GM19328 (cell line): ENCODE data around the gene SAMM50.
"Not testable (repeated sequence)": the region's sequence is repeated elsewhere in the genome, so short reads cannot be mapped to it uniquely, and the experiment has no call there.

Experiments used
- ATAC-seq: cut with Tn5 transposase; IDR thresholded peaks from one replicate; pipeline ENCODE4 v1.9.1; 2021; ENCODE audit warnings: mild to moderate bottlenecking, moderate library complexity; ENCODE audit not compliant: unreplicated experiment

SAMM50 gene

DNA sequence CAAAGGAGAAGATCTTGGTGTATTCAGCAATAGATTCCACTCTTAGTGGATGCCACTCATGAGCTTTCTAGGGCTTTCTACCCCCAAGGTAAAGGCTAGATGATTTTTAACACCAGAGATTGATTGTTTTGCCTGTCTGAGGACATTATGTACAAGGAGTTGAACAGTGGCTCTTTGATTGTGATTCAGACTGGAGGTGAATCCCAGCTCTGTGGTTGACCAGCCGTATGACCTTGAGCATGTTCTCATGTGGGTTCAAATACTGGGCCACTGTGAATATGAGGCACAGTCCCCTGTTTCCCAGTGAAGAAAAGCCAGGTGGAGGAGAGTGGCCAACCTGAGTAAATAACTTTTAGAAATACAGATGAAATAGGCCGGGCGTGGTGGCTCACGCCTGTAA lies 44.9 kb downstream of the SAMM50 start:
- ATAC-seq = no peak

- no peak for ATAC-seq
These were observed 46.3 kb downstream of the SAMM50 start for GRCh38 chr22:44001521-44001920.

DNA sequence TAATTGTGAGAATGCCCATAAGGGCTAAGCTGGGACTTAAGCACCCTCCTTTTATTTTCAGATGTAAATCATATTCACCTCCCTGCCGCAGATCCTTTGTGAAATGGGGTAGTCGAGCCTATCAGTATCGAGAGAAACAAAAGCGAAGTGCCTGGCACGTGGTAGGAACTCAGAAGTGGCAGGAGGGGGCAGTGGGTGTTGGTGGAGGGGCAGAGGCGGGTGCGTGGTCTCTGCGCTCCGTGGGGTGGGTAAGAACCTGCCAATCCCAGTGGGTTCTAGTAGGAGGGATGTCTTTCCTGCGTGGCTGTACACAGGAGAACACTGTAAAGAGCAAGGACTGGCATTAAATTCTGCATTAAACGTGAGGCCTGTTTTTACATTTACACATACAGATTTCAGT lies 47.1 kb downstream of the SAMM50 start:
- ATAC-seq = no peak

- no peak for ATAC-seq
These were observed 47.8 kb downstream of the SAMM50 start for GRCh38 chr22:44002997-44003396.

- no peak for ATAC-seq
These were observed 48.3 kb downstream of the SAMM50 start for GRCh38 chr22:44003405-44004103.

- ATAC-seq = no peak
These were observed 48.8 kb downstream of the SAMM50 start for GRCh38 chr22:44004104-44004460.

DNA sequence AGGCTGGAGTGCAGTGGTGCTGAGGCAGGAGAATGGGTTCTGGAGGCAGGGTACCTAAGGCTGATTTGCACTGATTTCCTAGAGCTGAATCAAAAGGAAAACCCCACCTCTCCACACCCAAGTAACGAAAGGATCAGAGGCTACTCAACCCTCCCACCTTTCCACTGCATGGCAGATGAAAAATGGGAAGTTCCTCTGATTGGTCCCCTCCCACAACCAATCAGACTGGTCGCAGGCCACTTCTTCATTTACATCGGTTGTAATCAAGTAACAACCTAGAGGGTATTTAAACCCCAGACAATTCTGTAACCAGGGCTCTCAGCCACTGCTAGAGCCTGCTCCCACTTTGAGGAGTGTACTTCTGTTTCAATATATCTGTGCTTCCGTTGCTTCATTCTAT lies 50.3 kb downstream of the SAMM50 start:
- no peak for ATAC-seq

DNA sequence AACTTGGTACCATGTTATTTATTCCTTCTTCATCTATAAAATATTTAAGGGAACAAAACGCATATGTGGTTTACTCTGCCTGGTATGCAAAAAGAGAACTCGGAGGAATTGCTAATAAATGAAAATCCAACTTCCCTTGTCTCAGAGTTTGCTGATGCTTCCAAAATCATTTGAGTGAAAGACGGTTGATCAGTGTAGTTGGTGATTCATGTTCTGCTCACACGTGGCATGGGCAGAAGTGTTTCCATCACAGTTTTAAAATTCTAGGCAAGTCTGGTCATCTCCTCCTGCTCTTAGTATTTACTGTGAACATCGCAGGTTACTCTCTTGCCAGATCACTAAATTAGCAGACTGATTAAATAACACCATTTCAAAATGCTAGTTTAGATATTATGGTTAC lies 56.9 kb downstream of the SAMM50 start:
- no peak for ATAC-seq

- no peak for ATAC-seq
These were observed 57.3 kb downstream of the SAMM50 start for GRCh38 chr22:44012591-44012990.

DNA sequence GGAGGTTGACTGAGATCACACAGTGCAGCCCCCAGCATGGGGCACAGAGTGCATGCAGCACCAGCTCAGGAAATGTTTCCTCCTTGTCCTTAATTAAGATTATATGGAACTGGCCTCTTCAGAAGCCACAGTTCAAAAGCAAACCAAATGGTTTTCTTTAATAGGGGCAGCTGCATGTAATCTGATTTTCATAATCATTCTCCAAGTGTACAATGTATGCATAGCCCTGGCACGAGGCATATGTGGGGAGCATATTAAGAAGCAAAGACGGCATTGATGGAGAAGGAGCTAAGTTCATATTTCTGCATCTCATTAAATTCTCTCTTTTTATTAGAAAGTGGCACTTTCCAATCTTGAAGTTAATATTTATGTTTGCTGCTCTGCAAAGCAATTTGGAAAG lies 59.0 kb downstream of the SAMM50 start:
- no peak for ATAC-seq

DNA sequence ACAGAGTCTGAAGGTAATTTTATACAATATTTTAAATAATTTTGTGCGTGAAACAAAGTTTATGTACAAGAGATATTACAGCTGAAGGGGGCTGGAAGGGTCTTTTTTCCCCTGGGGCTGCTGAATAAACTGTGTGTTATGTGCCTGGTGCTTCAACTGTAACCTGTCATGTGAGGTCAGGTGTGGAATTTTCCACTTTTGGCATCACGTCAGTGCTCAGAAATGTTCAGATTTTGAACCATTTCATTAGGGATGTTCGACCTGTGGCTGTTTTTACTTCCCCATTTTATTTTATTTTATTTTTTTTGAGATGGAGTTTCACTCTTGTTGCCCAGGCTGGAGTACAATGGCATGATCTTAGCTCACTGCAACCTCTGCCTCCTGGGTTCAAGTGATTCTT lies 61.3 kb downstream of the SAMM50 start:
- not testable (repeated sequence) for ATAC-seq

DNA sequence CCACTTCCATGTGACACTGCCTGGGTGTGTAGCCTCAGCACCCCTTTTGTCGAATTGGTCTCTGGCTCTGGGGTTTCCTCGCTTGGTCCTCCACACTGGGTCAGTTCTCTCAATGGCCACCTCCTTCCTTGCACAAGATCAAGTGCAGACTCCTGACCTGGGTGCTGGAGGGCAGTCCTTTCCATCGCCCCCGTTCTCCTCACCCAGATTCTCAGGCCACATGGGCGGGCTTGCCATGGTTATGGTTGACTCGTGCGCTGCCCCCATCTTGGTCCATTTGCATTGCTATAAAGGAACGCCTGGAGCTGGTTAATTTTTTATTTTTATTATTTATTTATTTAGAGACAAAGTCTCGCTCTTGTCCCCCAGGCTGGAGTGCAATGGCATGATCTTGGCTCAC lies 63.4 kb downstream of the SAMM50 start:
- no peak for ATAC-seq

GRCh38 chr22:44019416-44019815 lies 64.2 kb downstream of the SAMM50 start:
- ATAC-seq = no peak

GRCh38 chr22:44019846-44020245 lies 64.6 kb downstream of the SAMM50 start:
- ATAC-seq = no peak

DNA sequence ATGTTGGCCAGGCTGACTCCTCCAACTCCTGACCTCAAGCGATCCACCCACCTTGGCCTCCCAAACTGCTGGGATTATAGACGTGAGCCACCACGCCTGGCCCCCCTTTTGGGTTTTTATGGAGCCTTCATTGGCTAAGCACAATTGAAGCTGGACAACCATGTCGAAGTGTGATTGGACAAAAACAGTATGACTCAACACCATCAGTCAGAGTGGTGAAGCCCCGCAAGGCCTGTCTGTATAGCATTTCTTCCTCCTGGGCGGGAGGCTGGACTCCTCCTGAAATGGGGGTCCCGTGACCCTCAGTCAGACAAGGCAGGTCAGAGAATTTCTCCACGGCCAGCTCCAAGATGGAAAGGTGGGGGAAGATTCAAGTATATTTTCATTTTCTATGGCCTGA lies 65.7 kb downstream of the SAMM50 start:
- ATAC-seq = no peak

GRCh38 chr22:44023404-44024287 lies 68.4 kb downstream of the SAMM50 start:
- no peak for ATAC-seq

DNA sequence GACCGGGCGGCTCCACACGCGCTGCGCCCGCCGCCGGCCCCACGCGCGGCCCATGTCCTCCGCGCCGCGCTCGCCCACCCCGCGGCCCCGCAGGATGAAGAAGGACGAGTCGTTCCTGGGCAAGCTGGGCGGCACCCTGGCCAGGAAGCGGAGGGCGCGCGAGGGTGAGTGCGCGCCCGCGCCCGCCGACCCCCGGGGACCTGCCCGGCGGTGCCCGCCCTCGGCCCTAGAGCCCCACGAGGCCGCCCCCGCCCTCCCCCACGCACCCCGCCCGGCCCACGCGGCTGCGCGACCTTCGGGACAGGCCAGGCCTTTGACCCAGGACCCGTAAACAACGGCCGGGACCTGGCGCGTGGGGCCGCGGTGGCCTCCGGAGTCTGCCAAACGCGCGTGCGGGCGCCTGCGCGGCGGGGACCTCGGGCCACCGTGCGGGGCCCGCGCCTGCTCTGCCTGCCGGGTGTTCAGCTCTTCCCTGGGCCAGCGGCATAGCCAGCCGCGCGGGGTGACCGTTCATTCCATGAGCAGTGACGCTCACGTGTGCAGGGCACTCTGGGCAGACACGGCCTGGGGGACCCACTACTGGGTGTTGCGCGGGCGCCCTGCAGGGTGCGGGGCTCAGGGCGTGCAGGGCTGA lies 69.2 kb downstream of the SAMM50 start, which contains the start of gene PARVB:
Gene PARVB (plus strand): TSS at position 15 of the 634 bp plus-strand sequence. CDS start 38 bp downstream, at position 53.
- no peak for ATAC-seq

DNA sequence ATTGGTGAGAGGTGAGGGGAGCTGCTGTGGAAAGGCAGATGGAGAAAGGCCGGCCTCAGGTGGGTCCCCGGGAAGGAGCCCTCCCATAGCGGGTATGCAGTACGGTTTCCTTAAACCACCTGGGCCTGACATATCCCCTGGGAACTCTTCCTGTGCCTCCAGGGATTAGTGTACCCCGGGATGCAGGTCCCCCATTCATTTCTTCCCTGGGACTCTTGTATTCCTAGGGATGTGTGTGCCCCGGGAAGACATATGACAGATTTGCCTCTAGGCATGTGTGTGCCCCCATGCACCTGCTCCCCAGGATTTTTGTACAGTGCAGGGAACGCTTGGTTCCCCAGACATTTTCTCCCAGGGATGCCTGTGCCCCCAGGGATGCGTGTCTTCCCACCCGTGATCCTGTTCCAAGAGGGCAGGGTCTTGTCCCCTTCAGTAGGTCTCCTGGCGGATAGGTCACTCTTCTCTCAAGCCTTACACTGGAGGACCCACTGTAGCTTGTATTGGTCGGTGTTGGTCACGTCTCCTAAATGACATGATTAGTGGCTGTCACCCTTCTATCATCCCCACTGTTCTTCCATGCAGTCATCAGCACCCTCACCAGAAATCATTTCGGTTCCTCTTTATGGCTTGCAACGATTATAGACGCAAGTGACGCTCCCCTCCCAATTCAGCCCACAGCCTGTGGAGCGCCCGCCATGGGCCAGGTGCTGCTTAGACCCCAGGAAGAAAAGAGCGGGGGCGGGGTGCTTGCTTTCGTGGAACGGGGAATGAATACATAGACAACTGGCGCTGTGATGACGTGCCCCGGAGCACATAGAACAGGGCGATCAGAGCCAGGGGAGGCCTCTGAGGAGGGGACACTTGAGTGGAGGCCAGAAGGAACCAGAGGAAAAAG lies 70.2 kb downstream of the SAMM50 start:
- ATAC-seq = peak; percentile 46

DNA sequence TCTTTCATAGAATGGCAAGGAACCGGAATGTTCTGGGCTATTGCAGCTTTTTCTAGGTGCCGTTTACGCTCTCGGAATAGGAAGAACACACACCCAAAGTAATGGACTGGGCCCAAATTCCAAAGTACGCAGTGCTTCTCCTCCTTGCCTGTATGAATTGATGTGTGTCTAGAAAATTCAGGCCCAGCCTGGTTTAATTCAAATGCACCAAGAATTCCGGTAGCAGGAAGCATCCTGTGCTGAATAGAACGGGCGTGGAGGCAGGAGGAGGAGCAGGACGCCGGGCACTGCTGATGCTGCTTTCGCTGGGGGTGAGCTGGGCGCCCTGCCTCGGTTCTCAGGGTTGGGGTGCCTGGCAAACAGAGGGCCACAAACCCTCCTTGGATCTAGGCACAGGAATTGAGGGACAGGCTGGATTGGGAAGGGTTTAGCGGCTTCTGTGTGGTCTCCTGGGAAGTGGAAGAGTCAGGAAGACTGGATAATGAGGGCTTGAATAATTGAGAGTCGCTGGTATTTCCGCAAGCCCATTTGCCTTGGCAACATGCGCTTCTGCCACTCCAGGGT lies 70.9 kb downstream of the SAMM50 start:
- ATAC-seq = no peak
